B cell (primary cell): ENCODE measurements around the gene LSM6. TPM values are rescaled to one million over a fixed set of nuclear protein-coding genes. Genes with fewer than 3 reads are reported as not detected.

Experiments
- ATAC-seq: fragments of 200-7000 bp; cut with Tn5 transposase; one replicate; pipeline ENCODE4 v1.10.0; 2021; ENCODE audit warnings: low read depth, mild to moderate bottlenecking, moderate number of reproducible peaks, moderate library complexity
- CTCF ChIA-PET: fragments of 350-600 bp; sonication (Branson Sonifier 250); formaldehyde crosslinking; loops from one replicate; lab custom pipeline; 2021; ENCODE audit warnings: antibody characterized with exemption, inconsistent platforms; lab: Charles Lee
- POLR2A ChIA-PET: fragments of 350-600 bp; sonication (Branson Sonifier 250); formaldehyde crosslinking; loops from one replicate; lab custom pipeline; 2021; ENCODE audit warnings: antibody characterized with exemption; lab: Charles Lee
- DNase-seq: peaks from one replicate; pipeline ENCODE4 v3.0.0; 2013
- H2AFZ ChIP-seq: 2 replicates; pipeline ENCODE4 v1.6.1; 2012; ENCODE audit warnings: mild to moderate bottlenecking, low read depth, low read length; ENCODE audit not compliant: insufficient read depth, poor library complexity, severe bottlenecking
- H3K27ac ChIP-seq, 2 donors: 1 replicate in 1 of 2; 2 replicates in 1 of 2; pipeline ENCODE4 v1.5.1; 2012 to 2013; ENCODE audit warnings: low read length in 2 of 2, mild to moderate bottlenecking in 2 of 2, moderate library complexity in 1 of 2
- H3K27me3 ChIP-seq, 4 experiments: fragments of 200-600 bp in 1 of 4; sonication (generic) in 1 of 4; replicated peaks in 1 of 4; 1 replicate in 2 of 4; 2 replicates in 2 of 4; pipeline versions ENCODE4 v1.6.1 to v1.7.0; 2013 to 2016; ENCODE audit warnings: low read length in 3 of 4, mild to moderate bottlenecking in 2 of 4, mixed read lengths in 1 of 4, moderate library complexity in 1 of 4; ENCODE audit not compliant: insufficient read depth in 4 of 4, control insufficient read depth in 3 of 4; ENCODE audit errors: control extremely low read depth in 1 of 4
- H3K36me3 ChIP-seq, 2 experiments: replicated peaks in 1 of 2; 1 replicate in 1 of 2; 2 replicates in 1 of 2; pipeline versions ENCODE4 v1.6.1 to v1.7.1; 2013; ENCODE audit warnings: low read length in 1 of 2; ENCODE audit not compliant: insufficient read depth in 2 of 2, control insufficient read depth in 1 of 2; ENCODE audit errors: control extremely low read depth in 1 of 2, extremely low read depth in 1 of 2
- H3K4me1 ChIP-seq, 2 donors: fragments of 200-600 bp in 1 of 2; sonication (generic) in 1 of 2; 1 replicate in 1 of 2; 2 replicates in 1 of 2; pipeline versions ENCODE4 v1.5.1 to v1.6.1; 2013 to 2017; ENCODE audit warnings: low read length in 2 of 2; ENCODE audit not compliant: control insufficient read depth in 2 of 2, insufficient read depth in 2 of 2
- H3K4me2 ChIP-seq: replicated peaks from 2 replicates; pipeline ENCODE3; 2012; ENCODE audit warnings: mild to moderate bottlenecking, low read depth, low read length; ENCODE audit not compliant: poor library complexity, severe bottlenecking
- H3K4me3 ChIP-seq, 5 experiments: fragments of 200-600 bp in 1 of 5; sonication (generic) in 1 of 5; 1 replicate in 3 of 5; 2 replicates in 2 of 5; pipeline versions ENCODE4 v1.5.1 to v1.7.0; 2011 to 2016; ENCODE audit warnings: low read length in 4 of 5, mild to moderate bottlenecking in 4 of 5, low read depth in 2 of 5, control low read depth in 1 of 5, moderate library complexity in 1 of 5; ENCODE audit not compliant: insufficient read depth in 1 of 5; ENCODE audit errors: control extremely low read depth in 1 of 5, extremely low read depth in 1 of 5
- H3K79me2 ChIP-seq: fragments of 200-600 bp; sonication (generic); one replicate; pipeline ENCODE4 v1.6.0; 2016; ENCODE audit warnings: low read length; ENCODE audit not compliant: control insufficient read depth, insufficient read depth
- H3K9ac ChIP-seq: fragments of 200-600 bp; sonication (generic); 2 replicates; pipeline ENCODE4 v1.6.1; 2017; ENCODE audit warnings: mild to moderate bottlenecking, low read length, moderate library complexity
- H3K9me3 ChIP-seq, 3 donors: one replicate each; pipeline versions ENCODE4 v1.6.1 to v1.7.1; 2013; ENCODE audit warnings: low read length in 2 of 3; ENCODE audit not compliant: control insufficient read depth in 2 of 3, insufficient read depth in 1 of 3; ENCODE audit errors: control extremely low read depth in 1 of 3
- H4K20me1 ChIP-seq: 2 replicates; pipeline ENCODE4 v1.6.0; 2012; ENCODE audit warnings: mild to moderate bottlenecking, low read length; ENCODE audit not compliant: insufficient read depth, control insufficient read depth, poor library complexity, severe bottlenecking
- H3K27ac Mint-ChIP-seq: one replicate; pipeline ENCODE4 v1.8.0; 2021; ENCODE audit warnings: mixed read lengths
- H3K27me3 Mint-ChIP-seq: one replicate; pipeline ENCODE4 v1.8.0; 2021; ENCODE audit warnings: mixed read lengths
- H3K4me1 Mint-ChIP-seq: one replicate; pipeline ENCODE4 v1.8.0; 2021; ENCODE audit warnings: mixed read lengths
- H3K4me3 Mint-ChIP-seq: one replicate; pipeline ENCODE4 v1.8.0; 2021; ENCODE audit warnings: mixed read lengths
- H3K9me3 Mint-ChIP-seq: one replicate; pipeline ENCODE4 v1.8.0; 2022; ENCODE audit warnings: mixed read lengths; ENCODE audit not compliant: insufficient read depth
- CTCF ChIP-seq: fragments of 200-600 bp; IDR thresholded peaks from one replicate; pipeline ENCODE4 v1.8.0; 2022; ENCODE audit warnings: antibody characterized with exemption, mild to moderate bottlenecking
- EZH2 ChIP-seq: IDR thresholded peaks from 2 replicates; pipeline ENCODE4 v1.6.1; 2012; ENCODE audit warnings: borderline replicate concordance, low read depth, mild to moderate bottlenecking, moderate library complexity, low read length; ENCODE audit not compliant: insufficient read depth, poor library complexity, severe bottlenecking
- WGBS: methylation state at CpG from one replicate; pipeline ENCODE4 v1.1.5; 2013; ENCODE audit warnings: missing lambda C conversion rate; ENCODE audit not compliant: insufficient coverage; 5-methylcytosine and 5-hydroxymethylcytosine counted together
- intact Hi-C: fragments of 100-400 bp; cut with micrococcal nuclease; formaldehyde crosslinking; loops from one replicate; pipeline ENCODE4 v1.10.0; 2022
- polyA plus RNA-seq: library from polyadenylated mRNA; depleted of rRNA; stranded (reverse); fragments of >200 nt; gene quantifications from 2 replicates; pipeline ENCODE4 v1.2.3, GENCODE V29; 2012
- total RNA-seq, 2 donors: library from RNA; stranded (reverse); fragments of 120-200 nt in 1 of 2; gene quantifications; 1 replicate in 1 of 2; 2 replicates in 1 of 2; pipeline versions ENCODE4 v1.2.3 to v1.2.4, GENCODE V29; 2013 to 2022

LSM6 gene
- total and polyA plus RNA-seq, 2 donors (not counting 1 experiment from before 2014, with no cell fraction given) = 13.3 to 42.7 TPM

- peaks cover 23 to 60% of the 10 kb centered on the region in 2 experiments for H3K36me3 ChIP-seq
- Mint-ChIP-seq H3K4me3 (no peak overlapping the region), H3K27ac (no peak overlapping the region), H3K27me3 (no peaks in the 10 kb centered on the region), H3K9me3 (no peaks in the 10 kb centered on the region), H3K4me1 (no peaks in the 10 kb centered on the region)
- DNase-seq = no peak
- H3K9ac ChIP-seq = no peak overlapping the region
- H3K27ac ChIP-seq = no peak overlapping the region
- no peaks in the 10 kb centered on the region for H3K27me3 ChIP-seq
- H3K9me3 ChIP-seq = no peaks in the 10 kb centered on the region
- H3K4me2 ChIP-seq = no peak overlapping the region
- ChIA-PET CTCF (no interaction called here), POLR2A (no interaction called here)
- no peaks in the 10 kb centered on the region for H3K79me2 ChIP-seq
- no peak overlapping the region for H2AFZ ChIP-seq
- WGBS = 100% methylated on average over 1 of the region's 2 CpGs
- H3K4me1 ChIP-seq = no peaks in the 10 kb centered on the region
- no peak for TF ChIP-seq EZH2
- TF ChIP-seq CTCF = no peak
- no peak overlapping the region for H3K4me3 ChIP-seq
- intact Hi-C loops = no loop called here
- no peaks in the 10 kb centered on the region for H4K20me1 ChIP-seq
- ATAC-seq = no peak
These were observed 14.9 kb downstream of the LSM6 start for GRCh38 chr4:146190456-146190855.

- ATAC-seq (no peak), DNase-seq (no peak)
- H3K9me3 ChIP-seq = no peaks in the 10 kb centered on the region
- no peaks in the 10 kb centered on the region for H3K4me1 ChIP-seq
- no peaks in the 10 kb centered on the region for H3K79me2 ChIP-seq
- Mint-ChIP-seq H3K27ac (no peak overlapping the region), H3K27me3 (no peaks in the 10 kb centered on the region), H3K4me3 (no peak overlapping the region), H3K4me1 (no peaks in the 10 kb centered on the region), H3K9me3 (no peaks in the 10 kb centered on the region)
- H3K27ac ChIP-seq = no peak overlapping the region
- H3K27me3 ChIP-seq = no peaks in the 10 kb centered on the region
- WGBS = 97% methylated on average over 5 of the region's 9 CpGs
- no peak overlapping the region for H2AFZ ChIP-seq
- POLR2A ChIA-PET = no interaction called here
- H3K4me3 ChIP-seq = no peak overlapping the region
- H4K20me1 ChIP-seq = no peaks in the 10 kb centered on the region
- peaks cover 17 to 50% of the 10 kb centered on the region in 2 experiments for H3K36me3 ChIP-seq
- TF ChIP-seq EZH2 = no peak
- no peak overlapping the region for H3K4me2 ChIP-seq
- CTCF ChIA-PET = interaction anchor here (0.8 to 1.4 kb wide), 2 partner anchors 17 to 833 kb away, joined by 3 to 5 read pairs; no protein-coding TSS in a partner anchor
- intact Hi-C loops = no loop called here
- no peak overlapping the region for H3K9ac ChIP-seq
These were observed 16.4 kb downstream of the LSM6 start for GRCh38 chr4:146191766-146192458.
